HEK293 (cell line): ENCODE data around the gene OR2M2.

Experiments
- PRDM4 ChIP-seq: fragments of 450-650 bp; formaldehyde crosslinking; IDR thresholded peaks from 2 replicates; pipeline ENCODE4 v1.5.1; 2017; ENCODE audit warnings: missing biosample characterization, missing genetic modification characterization
- ZNF416 ChIP-seq: fragments of 450-650 bp; formaldehyde crosslinking; IDR thresholded peaks from 2 replicates; pipeline ENCODE4 v1.5.1; 2016; ENCODE audit warnings: missing biosample characterization, missing genetic modification characterization

DNA sequence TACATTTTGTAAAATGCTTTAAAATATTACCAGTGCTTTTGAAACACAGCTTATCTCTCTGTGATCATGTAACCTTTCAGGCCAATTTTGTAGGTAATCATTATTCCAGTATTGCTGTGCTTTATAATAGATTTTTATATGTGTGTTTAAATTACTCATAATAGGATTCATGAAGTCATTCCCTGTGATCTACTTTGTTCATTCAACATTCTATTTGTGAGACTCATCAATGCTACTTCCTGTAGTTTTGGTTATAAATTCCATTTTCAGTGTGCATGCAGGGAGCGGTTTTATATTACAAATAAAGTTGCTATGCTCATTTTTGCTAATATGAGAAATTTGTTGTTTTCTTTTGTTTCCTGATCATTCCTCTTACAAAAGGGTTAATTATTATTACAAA lies 33.8 kb upstream of the OR2M2 start:
- TF ChIP-seq PRDM4 (tag by site-specific recombination) (no peak), ZNF416 (no peak)
